Measurements from ENCODE around the gene ATP13A2. TPM values are rescaled to one million over a fixed set of nuclear protein-coding genes. Genes with fewer than 3 reads are reported as not detected.
A peak's percentile ranks its signal among the peaks of the same experiment; 100 is the strongest.

Gene ATP13A2
- total RNA-seq, 1 experiment from 2014 or later: 48.4 TPM

GRCh38 chr1:16986560-16986959 is 25.2 kb downstream of the ATP13A2 start:
- H3K9me3 ChIP-seq (ENCODE audit: low read length): no peaks in the 10 kb centered on the region
- BruUV-seq (replicated peaks): no TSS peak
- CTCF ChIA-PET: interaction anchor here (0.9 to 1.0 kb wide), 2 partner anchors 17 to 26 kb away, joined by 3 read pairs; no protein-coding TSS in a partner anchor
- H3F3A ChIP-seq (ENCODE audit: low read length, unreplicated experiment): no peaks in the 10 kb centered on the region
- intact Hi-C loops (cut with micrococcal nuclease): no loop called here
- no peak overlapping the region for H2AFZ ChIP-seq (ENCODE audit: low read length)
- no peaks in the 10 kb centered on the region for H3K27me3 ChIP-seq (ENCODE audit: low read length)
- TF ChIP-seq CTCF (conservative IDR thresholded peaks at IDR 0.05; ENCODE audit: low read depth, low read length) (no peak), EZH2phosphoT487 (IDR thresholded peaks at IDR 0.05; ENCODE audit: borderline replicate concordance, low read length) (no peak), EZH2 (IDR thresholded peaks at IDR 0.05; ENCODE audit: low read length, unreplicated experiment) (no peak)
- DNase-seq (no peak), ATAC-seq (no peak)
- no peak overlapping the region for H3K27ac ChIP-seq (ENCODE audit: low read length)
- peaks cover 35% of the 10 kb centered on the region for H3K4me1 ChIP-seq (ENCODE audit: insufficient read depth, low read length)
- H3K36me3 ChIP-seq (ENCODE audit: low read depth, low read length): no peaks in the 10 kb centered on the region
- POLR2A ChIA-PET (ENCODE audit: unreplicated experiment): no interaction called here
- no peaks in the 10 kb centered on the region for H3K79me2 ChIP-seq (ENCODE audit: low read length)
- no peak overlapping the region for H3K4me2 ChIP-seq (ENCODE audit: low read length)
- H4K20me1 ChIP-seq (ENCODE audit: low read length): no peaks in the 10 kb centered on the region
- no peak overlapping the region for H3K4me3 ChIP-seq (ENCODE audit: low read length)
- H3K9me2 ChIP-seq (replicated peaks; ENCODE audit: low read length): no peaks in the 10 kb centered on the region
- H3K9ac ChIP-seq (ENCODE audit: low read length): no peak overlapping the region

GRCh38 chr1:16986113-16986512 is 25.6 kb downstream of the ATP13A2 start:
- TF ChIP-seq CTCF (conservative IDR thresholded peaks at IDR 0.05; ENCODE audit: low read depth, low read length) (no peak), EZH2 (IDR thresholded peaks at IDR 0.05; ENCODE audit: low read length, unreplicated experiment) (no peak), EZH2phosphoT487 (IDR thresholded peaks at IDR 0.05; ENCODE audit: borderline replicate concordance, low read length) (no peak)
- Histone ChIP-seq H3K79me2 (ENCODE audit: low read length) (no peaks in the 10 kb centered on the region), H3F3A (ENCODE audit: low read length, unreplicated experiment) (no peaks in the 10 kb centered on the region), H4K20me1 (ENCODE audit: low read length) (no peaks in the 10 kb centered on the region), H2AFZ (ENCODE audit: low read length) (no peak overlapping the region), H3K27me3 (ENCODE audit: low read length) (no peaks in the 10 kb centered on the region), H3K36me3 (ENCODE audit: low read depth, low read length) (no peaks in the 10 kb centered on the region), H3K4me3 (ENCODE audit: low read length) (no peak overlapping the region), H3K9ac (ENCODE audit: low read length) (no peak overlapping the region), H3K9me3 (ENCODE audit: low read length) (no peaks in the 10 kb centered on the region), H3K27ac (ENCODE audit: low read length) (no peak overlapping the region), H3K4me2 (ENCODE audit: low read length) (no peak overlapping the region), H3K9me2 (replicated peaks; ENCODE audit: low read length) (no peaks in the 10 kb centered on the region), H3K4me1 (ENCODE audit: insufficient read depth, low read length) (peaks cover 39% of the 10 kb centered on the region)
- ATAC-seq (no peak), DNase-seq (no peak)
- intact Hi-C loops (cut with micrococcal nuclease): no loop called here
- ChIA-PET POLR2A (ENCODE audit: unreplicated experiment) (no interaction called here), CTCF (interaction anchor here (0.9 kb wide), 1 partner anchor 25 kb away, joined by 3 read pairs; no protein-coding TSS in a partner anchor)
- no TSS peak for BruUV-seq (replicated peaks)

GRCh38 chr1:16984717-16985116 is 27.0 kb downstream of the ATP13A2 start:
- Histone ChIP-seq H3K4me2 (ENCODE audit: low read length) (peak overlapping the region; percentile 36; the same call in 1 of the 2 replicates), H3K9me3 (ENCODE audit: low read length) (no peaks in the 10 kb centered on the region), H3K9me2 (replicated peaks; ENCODE audit: low read length) (no peaks in the 10 kb centered on the region), H3K79me2 (ENCODE audit: low read length) (no peaks in the 10 kb centered on the region), H4K20me1 (ENCODE audit: low read length) (no peaks in the 10 kb centered on the region), H3K27me3 (ENCODE audit: low read length) (no peaks in the 10 kb centered on the region), H3K27ac (ENCODE audit: low read length) (peak overlapping the region; percentile 83), H3K36me3 (ENCODE audit: low read depth, low read length) (no peaks in the 10 kb centered on the region), H3K4me1 (ENCODE audit: insufficient read depth, low read length) (peaks cover 45% of the 10 kb centered on the region), H3K4me3 (ENCODE audit: low read length) (no peak overlapping the region), H3K9ac (ENCODE audit: low read length) (peak overlapping the region; percentile 27; the same call in 1 of the 2 replicates), H2AFZ (ENCODE audit: low read length) (no peak overlapping the region), H3F3A (ENCODE audit: low read length, unreplicated experiment) (no peaks in the 10 kb centered on the region)
- ChIA-PET CTCF (interaction anchor here (0.6 to 0.7 kb wide), 2 partner anchors 11 to 62 kb away, joined by 5 to 9 read pairs; no protein-coding TSS in a partner anchor), POLR2A (ENCODE audit: unreplicated experiment) (no interaction called here)
- TF ChIP-seq CTCF (conservative IDR thresholded peaks at IDR 0.05; ENCODE audit: low read depth, low read length) (no peak), EZH2 (IDR thresholded peaks at IDR 0.05; ENCODE audit: low read length, unreplicated experiment) (no peak), EZH2phosphoT487 (IDR thresholded peaks at IDR 0.05; ENCODE audit: borderline replicate concordance, low read length) (no peak)
- peak; percentile 98 for DNase-seq
- BruUV-seq (replicated peaks): no TSS peak
- ATAC-seq: peak; percentile 74
- intact Hi-C loops (cut with micrococcal nuclease): no loop called here
